ENCODE data around the gene ZSCAN1. TPM values are rescaled to one million over a fixed set of nuclear protein-coding genes. Genes with fewer than 3 reads are reported as not detected.
"Not testable (repeated sequence)": the region's sequence is repeated elsewhere in the genome, so short reads cannot be mapped to it uniquely, and the experiment has no call there.

ZSCAN1 gene
- total RNA-seq, 1 donor = not detected

DNA sequence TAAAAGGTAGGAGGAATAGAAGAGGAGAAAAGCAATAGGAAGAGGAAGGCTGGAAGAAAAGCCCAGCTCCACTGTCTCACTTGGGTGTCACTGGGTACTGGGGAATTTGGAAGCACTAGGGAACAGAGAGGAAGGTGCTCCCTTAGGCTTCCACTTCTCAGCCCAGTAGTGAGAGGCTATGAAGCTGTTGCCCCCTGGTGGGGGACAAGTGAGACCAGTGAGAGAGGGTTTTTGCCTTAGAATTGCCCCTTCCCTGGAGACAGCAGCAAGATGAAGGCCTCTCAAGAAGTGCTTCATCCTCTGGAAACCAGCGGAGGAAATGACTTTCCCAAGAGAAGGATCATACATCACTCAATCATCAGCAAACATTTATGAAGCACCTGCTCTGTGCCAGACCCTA is 26.5 kb upstream of the ZSCAN1 start:
- H3K4me3 ChIP-seq (ENCODE audit: low read depth, low read length) = no peak overlapping the region
- TF ChIP-seq, protein P1, sequence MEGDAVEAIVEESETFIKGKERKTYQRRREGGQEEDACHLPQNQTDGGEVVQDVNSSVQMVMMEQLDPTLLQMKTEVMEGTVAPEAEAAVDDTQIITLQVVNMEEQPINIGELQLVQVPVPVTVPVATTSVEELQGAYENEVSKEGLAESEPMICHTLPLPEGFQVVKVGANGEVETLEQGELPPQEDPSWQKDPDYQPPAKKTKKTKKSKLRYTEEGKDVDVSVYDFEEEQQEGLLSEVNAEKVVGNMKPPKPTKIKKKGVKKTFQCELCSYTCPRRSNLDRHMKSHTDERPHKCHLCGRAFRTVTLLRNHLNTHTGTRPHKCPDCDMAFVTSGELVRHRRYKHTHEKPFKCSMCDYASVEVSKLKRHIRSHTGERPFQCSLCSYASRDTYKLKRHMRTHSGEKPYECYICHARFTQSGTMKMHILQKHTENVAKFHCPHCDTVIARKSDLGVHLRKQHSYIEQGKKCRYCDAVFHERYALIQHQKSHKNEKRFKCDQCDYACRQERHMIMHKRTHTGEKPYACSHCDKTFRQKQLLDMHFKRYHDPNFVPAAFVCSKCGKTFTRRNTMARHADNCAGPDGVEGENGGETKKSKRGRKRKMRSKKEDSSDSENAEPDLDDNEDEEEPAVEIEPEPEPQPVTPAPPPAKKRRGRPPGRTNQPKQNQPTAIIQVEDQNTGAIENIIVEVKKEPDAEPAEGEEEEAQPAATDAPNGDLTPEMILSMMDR (IDR thresholded peaks at IDR 0.05; ENCODE audit: insufficient read depth, low read depth, low read length) = no peak
- DNase-seq (ENCODE audit: low read depth) = no peak

- not testable (repeated sequence) for DNase-seq (ENCODE audit: low read depth); H3K4me3 ChIP-seq (ENCODE audit: low read depth, low read length)
These were observed 24.9 kb upstream of the ZSCAN1 start for GRCh38 chr19:58008877-58009276.

GRCh38 chr19:58009301-58009665 is 24.5 kb upstream of the ZSCAN1 start:
- TF ChIP-seq, protein P1 (IDR thresholded peaks at IDR 0.05; ENCODE audit: insufficient read depth, low read depth, low read length) = no peak
- H3K4me3 ChIP-seq (ENCODE audit: low read depth, low read length) = peak overlapping the region; percentile 52
- no peak for DNase-seq (ENCODE audit: low read depth)

GRCh38 chr19:58009666-58010301 is 24.0 kb upstream of the ZSCAN1 start:
- TF ChIP-seq, protein P1 (IDR thresholded peaks at IDR 0.05; ENCODE audit: insufficient read depth, low read depth, low read length) = no peak
- peak overlapping the region; percentile 52 for H3K4me3 ChIP-seq (ENCODE audit: low read depth, low read length)
- DNase-seq (ENCODE audit: low read depth) = peak; percentile 78

GRCh38 chr19:58010507-58010906 is 23.3 kb upstream of the ZSCAN1 start:
- TF ChIP-seq, protein P1 (IDR thresholded peaks at IDR 0.05; ENCODE audit: insufficient read depth, low read depth, low read length) = no peak
- DNase-seq (ENCODE audit: low read depth) = no peak
- H3K4me3 ChIP-seq (ENCODE audit: low read depth, low read length) = no peak overlapping the region

DNA sequence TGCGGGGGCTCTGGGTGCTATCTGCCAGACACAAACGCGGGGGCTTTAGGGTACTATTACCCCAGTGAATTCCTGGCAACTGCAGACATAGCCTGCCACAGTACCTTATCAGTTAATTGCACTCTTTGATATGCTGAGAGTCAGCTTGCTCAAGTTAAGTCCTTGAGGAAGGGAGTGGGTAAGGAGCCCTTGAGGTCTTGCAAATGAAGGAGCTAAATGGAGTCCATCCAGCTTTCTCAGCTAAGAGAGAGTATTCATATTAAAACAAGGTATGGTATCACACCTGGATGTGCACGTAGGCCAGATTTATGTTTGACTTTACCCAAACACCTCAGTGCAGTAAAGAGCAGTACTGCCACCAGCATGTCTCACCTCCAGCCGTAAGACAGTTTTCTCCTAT is 19.7 kb upstream of the ZSCAN1 start:
- TF ChIP-seq, protein P1 (IDR thresholded peaks at IDR 0.05; ENCODE audit: insufficient read depth, low read depth, low read length) = no peak
- no peak for DNase-seq (ENCODE audit: low read depth)
- H3K4me3 ChIP-seq (ENCODE audit: low read depth, low read length) = no peak overlapping the region

DNA sequence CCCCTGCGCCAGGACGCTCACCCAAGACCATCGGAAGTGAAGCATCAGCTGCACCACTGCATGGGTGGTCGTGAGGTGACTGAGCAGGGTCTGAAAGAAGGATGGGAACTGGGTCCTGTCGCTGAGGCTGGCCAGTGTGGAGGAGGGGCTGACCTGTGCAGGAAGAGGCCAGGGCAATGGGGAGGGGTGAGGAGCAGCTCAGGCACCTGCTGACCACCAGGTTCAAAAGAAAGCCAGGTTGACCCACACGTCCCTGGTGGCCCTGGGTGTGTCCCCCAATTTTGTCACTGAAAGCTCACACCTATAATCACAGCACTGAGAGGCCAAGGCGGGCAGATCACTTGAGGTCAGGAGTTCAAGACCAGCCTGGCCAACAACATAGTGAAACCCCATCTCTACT is 13.7 kb upstream of the ZSCAN1 start:
- no peak for DNase-seq (ENCODE audit: low read depth)
- H3K4me3 ChIP-seq (ENCODE audit: low read depth, low read length) = no peak overlapping the region
- TF ChIP-seq, protein P1 (IDR thresholded peaks at IDR 0.05; ENCODE audit: insufficient read depth, low read depth, low read length) = no peak

Measured in fibroblast of villous mesenchyme (primary cell).